GM23248 (cell line): ENCODE results near the gene FAM120A. TPM values are rescaled to one million over a fixed set of nuclear protein-coding genes. Genes with fewer than 3 reads are reported as not detected.
"Not testable (repeated sequence)": the region's sequence is repeated elsewhere in the genome, so short reads cannot be mapped to it uniquely, and the experiment has no call there.

Source experiments
- DNase-seq: peaks from one replicate; pipeline ENCODE4 v3.0.0-alpha.2; 2015
- H2AFZ ChIP-seq: fragments of 200-600 bp; sonication (generic); 2 replicates; pipeline ENCODE4 v1.6.1; 2016; ENCODE audit warnings: antibody characterized with exemption
- H3F3A ChIP-seq: fragments of 200-600 bp; sonication (generic); 2 replicates; pipeline ENCODE4 v1.6.1; 2016; ENCODE audit warnings: mild to moderate bottlenecking, antibody characterized with exemption, mixed run types; ENCODE audit not compliant: insufficient read depth
- H3K27ac ChIP-seq: fragments of 200-600 bp; sonication (generic); 2 replicates; pipeline ENCODE4 v1.5.1; 2016; ENCODE audit warnings: mild to moderate bottlenecking
- H3K27me3 ChIP-seq: fragments of 200-600 bp; sonication (generic); replicated peaks from 2 replicates; pipeline ENCODE4 v1.6.1; 2016; ENCODE audit warnings: mild to moderate bottlenecking; ENCODE audit not compliant: insufficient read depth
- H3K36me3 ChIP-seq: fragments of 200-600 bp; sonication (generic); 2 replicates; pipeline ENCODE4 v1.6.1; 2016; ENCODE audit warnings: low read depth, mild to moderate bottlenecking
- H3K4me1 ChIP-seq: fragments of 200-600 bp; sonication (generic); 2 replicates; pipeline ENCODE4 v1.6.1; 2016; ENCODE audit warnings: mild to moderate bottlenecking; ENCODE audit not compliant: insufficient read depth
- H3K4me2 ChIP-seq: fragments of 200-600 bp; sonication (generic); one replicate; pipeline ENCODE4 v1.6.1; 2016; ENCODE audit warnings: mild to moderate bottlenecking; ENCODE audit not compliant: unreplicated experiment
- H3K4me3 ChIP-seq: fragments of 200-600 bp; sonication (generic); 2 replicates; pipeline ENCODE4 v1.5.1; 2016; ENCODE audit warnings: mild to moderate bottlenecking
- H3K79me2 ChIP-seq: fragments of 200-600 bp; sonication (generic); 2 replicates; pipeline ENCODE4 v1.6.1; 2016; ENCODE audit warnings: mild to moderate bottlenecking; ENCODE audit not compliant: insufficient read depth
- H3K9ac ChIP-seq: fragments of 200-600 bp; sonication (generic); 2 replicates; pipeline ENCODE4 v1.6.1; 2016; ENCODE audit warnings: mild to moderate bottlenecking
- H3K9me2 ChIP-seq: fragments of 200-600 bp; sonication (generic); 2 replicates; pipeline ENCODE4 v1.6.1; 2016; ENCODE audit warnings: mixed run types, mild to moderate bottlenecking, moderate library complexity; ENCODE audit not compliant: insufficient read depth
- H3K9me3 ChIP-seq: fragments of 200-600 bp; sonication (generic); one replicate; pipeline ENCODE4 v1.6.1; 2017; ENCODE audit warnings: low read depth
- H4K20me1 ChIP-seq: fragments of 200-600 bp; sonication (generic); 2 replicates; pipeline ENCODE4 v1.6.0; 2016; ENCODE audit not compliant: insufficient read depth
- EZH2 ChIP-seq: fragments of 200-600 bp; sonication (generic); IDR thresholded peaks from 2 replicates; pipeline ENCODE4 v1.6.1; 2018; ENCODE audit warnings: antibody characterized with exemption, mild to moderate bottlenecking; ENCODE audit not compliant: insufficient read depth, poor library complexity, severe bottlenecking
- EZH2phosphoT487 ChIP-seq: fragments of 200-600 bp; sonication (generic); IDR thresholded peaks from 2 replicates; pipeline ENCODE4 v1.6.1; 2018; ENCODE audit warnings: antibody characterized with exemption, moderate library complexity, mild to moderate bottlenecking, low read depth; ENCODE audit not compliant: insufficient read depth
- WGBS, 2 experiments: methylation state at CpG; one replicate each; pipeline ENCODE4 v1.1.6; 2015 to 2017; ENCODE audit warnings: low lambda C conversion rate in 2 of 2, low coverage in 1 of 2; ENCODE audit errors: missing lambda C conversion rate in 2 of 2; 5-methylcytosine and 5-hydroxymethylcytosine counted together
- in situ Hi-C: fragments of 300-500 bp; cut with MboI; formaldehyde crosslinking; loops from 2 replicates; pipeline ENCODE4 v1.15.0; 2020
- polyA plus RNA-seq: library from polyadenylated mRNA; unstranded; fragments of >200 nt; fragmentation: Nextera tagmentation; extraction: Ambion mirVana; gene quantifications from 2 replicates; pipeline ENCODE4 v1.2.1, GENCODE V29; 2016
- total RNA-seq: library from RNA; depleted of rRNA; stranded (reverse); fragments of >200 nt; shearing (Covaris generic); gene quantifications from 2 replicates; pipeline ENCODE4 v1.2.3, GENCODE V29; 2014

FAM120A gene
- total and polyA plus RNA-seq, 2 experiments from 2014 or later = 28.9 to 90.5 TPM

DNA sequence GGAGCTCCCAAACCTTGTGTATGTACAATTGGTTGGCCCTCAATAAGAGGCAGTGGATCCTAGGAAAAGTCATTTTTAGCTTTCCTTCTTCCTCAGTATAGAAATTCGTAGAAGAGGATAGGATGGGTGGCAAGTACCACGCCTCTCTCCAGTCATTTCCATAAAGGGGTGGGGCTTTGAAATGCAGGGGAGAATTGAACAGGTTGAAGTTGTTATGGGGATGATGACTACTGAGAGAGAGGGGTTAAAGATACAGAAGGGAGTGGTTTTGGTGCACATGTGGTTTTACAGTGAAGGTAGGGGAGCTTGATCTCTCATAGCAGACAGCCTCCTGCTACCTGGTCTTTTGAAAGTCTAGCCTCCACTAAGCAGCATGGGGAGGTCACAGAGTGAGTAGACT is 56.3 kb downstream of the FAM120A start:
- in situ Hi-C loops = no loop called here
- TF ChIP-seq EZH2phosphoT487 = no peak
- TF ChIP-seq EZH2 = no peak
- Histone ChIP-seq H3K36me3 (no peaks in the 10 kb centered on the region), H3F3A (peaks cover 6% of the 10 kb centered on the region), H3K9me2 (no peaks in the 10 kb centered on the region), H3K4me2 (no peak overlapping the region), H3K4me1 (no peaks in the 10 kb centered on the region), H2AFZ (no peak overlapping the region), H3K27me3 (no peaks in the 10 kb centered on the region), H3K27ac (no peak overlapping the region), H3K9ac (no peak overlapping the region), H3K79me2 (peaks cover 100% of the 10 kb centered on the region), H3K9me3 (no peaks in the 10 kb centered on the region), H3K4me3 (no peak overlapping the region), H4K20me1 (peaks cover 6% of the 10 kb centered on the region; the same call in 1 of the 2 replicates)
- WGBS, 2 experiments = 83 to 88% methylated on average over 2 of the region's 2 CpGs
- DNase-seq = no peak

DNA sequence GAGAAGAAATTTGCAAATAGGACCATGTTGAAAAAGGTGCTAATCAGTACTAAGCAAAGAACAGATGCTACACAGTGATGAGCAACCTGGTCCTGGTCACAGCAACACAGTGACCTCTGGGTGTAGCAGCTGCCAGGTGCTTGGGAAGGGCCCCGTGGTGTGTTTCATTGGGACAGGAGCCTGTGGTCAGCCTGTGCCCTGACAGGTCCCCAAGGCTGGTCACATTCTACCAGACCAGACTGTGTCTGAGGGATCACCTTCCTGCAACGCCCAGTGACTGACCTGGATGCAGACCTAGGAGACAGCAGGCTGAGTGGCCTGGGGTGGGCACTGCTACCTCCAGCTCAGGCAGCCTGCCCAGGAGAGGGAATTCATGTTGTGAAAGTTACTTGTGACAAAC is 56.7 kb downstream of the FAM120A start:
- Histone ChIP-seq H3K4me2 (no peak overlapping the region), H3K9me3 (no peaks in the 10 kb centered on the region), H3K9ac (no peak overlapping the region), H3K4me3 (no peak overlapping the region), H3K36me3 (no peaks in the 10 kb centered on the region), H3K4me1 (no peaks in the 10 kb centered on the region), H3K27ac (no peak overlapping the region), H3K27me3 (no peaks in the 10 kb centered on the region), H4K20me1 (peaks cover 6% of the 10 kb centered on the region; the same call in 1 of the 2 replicates), H3K79me2 (peaks cover 100% of the 10 kb centered on the region), H3K9me2 (no peaks in the 10 kb centered on the region), H2AFZ (no peak overlapping the region), H3F3A (peaks cover 6% of the 10 kb centered on the region)
- WGBS, 2 experiments = 69 to 79% methylated on average over 2 of the region's 2 CpGs
- DNase-seq = no peak
- in situ Hi-C loops = no loop called here
- TF ChIP-seq EZH2 (no peak), EZH2phosphoT487 (no peak)

DNA sequence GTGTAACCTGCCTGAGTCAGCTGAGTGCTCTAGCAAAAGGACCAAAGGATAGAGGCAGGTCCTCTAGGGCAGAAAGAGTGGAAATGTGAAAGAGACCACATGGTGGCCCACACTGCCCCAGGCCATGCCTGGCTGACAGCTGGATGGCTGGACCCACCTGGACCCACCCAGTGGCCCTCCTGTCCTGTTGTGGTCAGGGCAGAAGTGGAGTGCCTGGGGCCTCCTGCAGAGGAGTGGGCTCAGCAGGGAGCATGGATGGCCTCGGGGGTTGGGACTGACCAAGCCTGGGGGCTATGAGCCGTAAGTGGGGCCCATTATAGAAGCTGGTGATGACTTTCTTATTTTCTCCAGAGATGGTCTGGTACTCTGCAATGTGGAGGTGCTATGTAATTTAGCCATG is 57.6 kb downstream of the FAM120A start:
- Histone ChIP-seq H3K4me1 (no peaks in the 10 kb centered on the region), H4K20me1 (peaks cover 6% of the 10 kb centered on the region; the same call in 1 of the 2 replicates), H3K4me3 (no peak overlapping the region), H3K4me2 (no peak overlapping the region), H3K9ac (no peak overlapping the region), H3K9me2 (no peaks in the 10 kb centered on the region), H3K79me2 (peaks cover 100% of the 10 kb centered on the region), H3K27me3 (no peaks in the 10 kb centered on the region), H3K36me3 (no peaks in the 10 kb centered on the region; the same call in 1 of the 2 replicates), H3K27ac (no peak overlapping the region), H3K9me3 (no peaks in the 10 kb centered on the region), H2AFZ (no peak overlapping the region), H3F3A (peaks cover 6% of the 10 kb centered on the region; the same call in 1 of the 2 replicates)
- TF ChIP-seq EZH2phosphoT487 = no peak
- TF ChIP-seq EZH2 = no peak
- in situ Hi-C loops = no loop called here
- WGBS, 2 experiments = 71 to 85% methylated on average over 2 of the region's 2 CpGs
- DNase-seq = no peak

DNA sequence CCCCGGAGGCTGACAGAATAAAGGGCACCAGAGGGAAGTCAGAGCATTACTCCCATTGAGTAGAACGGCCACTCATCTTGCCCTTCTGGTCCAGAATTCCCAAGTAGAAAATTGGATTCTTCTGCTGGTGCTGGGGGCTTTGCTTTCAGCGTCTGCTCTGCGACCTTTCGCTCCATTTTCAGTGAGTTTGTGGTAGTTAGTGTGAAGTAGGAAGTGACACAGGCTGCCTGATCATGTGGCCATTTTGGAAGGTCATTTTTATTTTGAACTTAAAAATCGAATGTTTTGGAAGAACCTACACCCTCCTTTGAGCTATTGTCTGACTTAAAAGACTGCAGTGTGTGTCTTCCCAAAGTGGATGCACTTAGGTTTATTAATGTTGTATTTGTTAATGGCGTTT is 58.6 kb downstream of the FAM120A start:
- Histone ChIP-seq H3K27me3 (no peaks in the 10 kb centered on the region), H3K9me2 (no peaks in the 10 kb centered on the region), H3K4me3 (no peak overlapping the region), H3K27ac (no peak overlapping the region), H3K9me3 (no peaks in the 10 kb centered on the region), H3K9ac (no peak overlapping the region), H3K36me3 (no peaks in the 10 kb centered on the region; the same call in 1 of the 2 replicates), H2AFZ (no peak overlapping the region), H3K4me1 (no peaks in the 10 kb centered on the region), H3F3A (peaks cover 6% of the 10 kb centered on the region; the same call in 1 of the 2 replicates), H4K20me1 (peaks cover 6% of the 10 kb centered on the region; the same call in 1 of the 2 replicates), H3K79me2 (peaks cover 100% of the 10 kb centered on the region), H3K4me2 (no peak overlapping the region)
- no peak for DNase-seq
- 86 to 87% methylated on average over 7 of the region's 7 CpGs for WGBS, 2 experiments
- in situ Hi-C loops = no loop called here
- TF ChIP-seq EZH2phosphoT487 (no peak), EZH2 (no peak)

DNA sequence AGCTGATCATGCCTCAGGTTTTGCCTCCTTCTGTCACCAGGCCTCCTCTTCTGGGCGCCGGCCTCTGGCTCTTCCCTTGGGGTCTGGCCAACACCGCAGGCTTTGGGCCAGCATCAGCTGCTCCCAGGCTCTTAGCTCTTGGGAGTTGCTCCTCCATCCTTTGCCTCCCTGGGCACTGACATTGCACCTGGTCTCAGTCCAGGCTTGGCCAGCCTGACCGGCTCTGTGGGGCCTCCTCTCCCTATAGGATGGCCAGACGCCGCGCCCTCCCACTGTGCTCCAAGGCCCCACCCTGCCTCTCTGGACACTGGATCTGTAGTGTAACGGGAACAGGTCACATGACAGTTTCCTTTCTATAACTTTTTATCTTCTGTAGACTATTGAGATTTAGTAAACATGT is 59.7 kb downstream of the FAM120A start:
- H2AFZ ChIP-seq, H3K4me3 ChIP-seq, H3F3A ChIP-seq, H3K9ac ChIP-seq, H3K36me3 ChIP-seq, in situ Hi-C loops, H3K27ac ChIP-seq, H3K9me2 ChIP-seq, H3K4me2 ChIP-seq, H4K20me1 ChIP-seq, H3K9me3 ChIP-seq, H3K4me1 ChIP-seq, H3K27me3 ChIP-seq: not testable (repeated sequence)
- H3K79me2 ChIP-seq = peaks cover 92% of the 10 kb centered on the region
- DNase-seq = peak; percentile 19
- WGBS, 2 experiments = 62 to 66% methylated on average over 8 of the region's 8 CpGs

DNA sequence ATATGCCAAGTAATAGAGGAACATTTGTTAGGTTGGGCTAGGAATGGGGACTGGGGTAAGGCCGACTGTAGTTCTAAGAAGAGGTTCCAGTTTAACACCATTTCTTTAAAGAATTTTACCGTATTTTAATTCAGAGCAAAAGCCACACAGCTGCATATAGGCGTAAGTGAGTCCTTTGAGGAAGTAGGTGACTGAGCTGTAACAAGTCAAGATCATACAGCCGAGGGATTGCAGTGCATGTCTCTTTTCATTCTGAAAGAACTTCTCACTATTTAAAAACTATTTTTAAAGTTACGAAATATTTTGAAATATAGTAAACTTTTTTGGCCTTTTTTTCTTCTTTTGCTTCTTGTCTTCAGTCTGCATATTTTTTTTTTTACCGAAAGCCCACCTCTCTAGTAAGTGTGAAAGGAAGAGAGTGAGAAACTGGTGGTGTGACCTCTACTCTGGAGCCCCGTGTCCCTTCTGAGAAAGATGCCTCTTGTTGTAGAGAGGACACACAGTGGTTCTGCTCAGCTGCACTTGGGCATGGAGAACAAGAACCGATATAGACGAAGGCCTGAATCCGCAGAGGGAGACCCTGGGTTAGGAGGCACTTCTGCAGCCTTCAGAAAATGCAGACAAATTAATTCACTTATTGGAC is 60.8 kb downstream of the FAM120A start:
- H3F3A ChIP-seq, H4K20me1 ChIP-seq, H3K4me2 ChIP-seq, H3K36me3 ChIP-seq, H3K27ac ChIP-seq, H3K9ac ChIP-seq, H3K9me3 ChIP-seq, H2AFZ ChIP-seq, in situ Hi-C loops, H3K9me2 ChIP-seq, H3K27me3 ChIP-seq, DNase-seq, H3K4me3 ChIP-seq, H3K4me1 ChIP-seq: not testable (repeated sequence)
- WGBS, 2 experiments = 74 to 78% methylated on average over 10 of the region's 10 CpGs
- H3K79me2 ChIP-seq = peaks cover 92% of the 10 kb centered on the region
